A549 (cell line): ENCODE results near the gene PDLIM5. TPM values are rescaled to one million over a fixed set of nuclear protein-coding genes. Genes with fewer than 3 reads are reported as not detected.

Source experiments
- ATOH8 ChIP-seq: fragments of 250-450 bp; sonication (Bioruptor Pico); IDR thresholded peaks from 2 replicates; pipeline ENCODE4 v1.5.0; 2020; ENCODE audit warnings: low read depth, mild to moderate bottlenecking, moderate library complexity
- BHLHE40 ChIP-seq: IDR thresholded peaks from 2 replicates; pipeline ENCODE4 v1.6.1; 2012; ENCODE audit warnings: low read depth, low read length, inconsistent platforms
- CBX8 ChIP-seq: fragments of 200-600 bp; sonication (generic); IDR thresholded peaks from 2 replicates; pipeline ENCODE4 v1.6.1; 2016
- CEBPB ChIP-seq, 2 experiments: fragments of >200 bp in 1 of 2; sonication (Bioruptor Twin) in 1 of 2; formaldehyde crosslinking in 1 of 2; IDR thresholded peaks; 2 replicates each; pipeline ENCODE4 v1.6.1; 2012 to 2016
- CHD4 ChIP-seq: fragments of 200-600 bp; sonication (generic); IDR thresholded peaks from 2 replicates; pipeline ENCODE4 v1.6.1; 2016; ENCODE audit warnings: antibody characterized with exemption, mild to moderate bottlenecking, borderline replicate concordance
- E2F6 ChIP-seq: IDR thresholded peaks from 2 replicates; pipeline ENCODE4 v1.6.1; 2012; ENCODE audit warnings: low read depth, borderline replicate concordance
- EHF ChIP-seq: fragments of 250-450 bp; sonication (Bioruptor Pico); IDR thresholded peaks from 2 replicates; pipeline ENCODE4 v1.5.0; 2020; ENCODE audit warnings: mild to moderate bottlenecking
- ESRRA ChIP-seq: fragments of 150-350 bp; IDR thresholded peaks from 2 replicates; pipeline ENCODE4 v1.6.1; 2014; ENCODE audit warnings: mild to moderate bottlenecking, low read length, borderline replicate concordance
- FOSB ChIP-seq: fragments of 250-450 bp; sonication (Bioruptor Pico); IDR thresholded peaks from 2 replicates; pipeline ENCODE4 v1.5.0; 2020; ENCODE audit warnings: mild to moderate bottlenecking, moderate library complexity
- FOXS1 ChIP-seq: fragments of 250-450 bp; sonication (Bioruptor Pico); IDR thresholded peaks from 2 replicates; pipeline ENCODE4 v1.5.0; 2020; ENCODE audit warnings: mild to moderate bottlenecking, moderate library complexity
- HDAC2 ChIP-seq: fragments of 200-600 bp; sonication (generic); IDR thresholded peaks from 2 replicates; pipeline ENCODE4 v1.6.1; 2016
- HES2 ChIP-seq: fragments of >200 bp; sonication (Bioruptor Twin); formaldehyde crosslinking; IDR thresholded peaks from 2 replicates; pipeline ENCODE4 v1.6.1; 2016
- HEYL ChIP-seq: fragments of 250-450 bp; sonication (Bioruptor Pico); IDR thresholded peaks from 2 replicates; pipeline ENCODE4 v1.8.0; 2021; ENCODE audit warnings: mild to moderate bottlenecking, moderate library complexity
- HOXA7 ChIP-seq: fragments of 250-450 bp; sonication (Bioruptor Pico); IDR thresholded peaks from 2 replicates; pipeline ENCODE4 v1.5.0; 2020; ENCODE audit warnings: mild to moderate bottlenecking, moderate library complexity
- JUN ChIP-seq, 2 experiments: fragments of >200 bp; sonication (Bioruptor Twin); formaldehyde crosslinking; IDR thresholded peaks; 2 replicates in 1 of 2; 3 replicates in 1 of 2; pipeline ENCODE4 v1.6.1; 2016 to 2017
- KDM1A ChIP-seq: fragments of 200-600 bp; sonication (generic); IDR thresholded peaks from 2 replicates; pipeline ENCODE4 v1.6.1; 2016; ENCODE audit warnings: low read depth, mild to moderate bottlenecking
- KDM5A ChIP-seq: fragments of 200-600 bp; sonication (generic); IDR thresholded peaks from 2 replicates; pipeline ENCODE4 v1.6.1; 2016; ENCODE audit warnings: antibody characterized with exemption, mild to moderate bottlenecking
- MAFK ChIP-seq: fragments of 450-650 bp; IDR thresholded peaks from 2 replicates; pipeline ENCODE4 v1.6.1; 2014; ENCODE audit not compliant: partially characterized antibody
- NPAS2 ChIP-seq: fragments of 250-450 bp; sonication (Bioruptor Pico); IDR thresholded peaks from 2 replicates; pipeline ENCODE4 v1.8.0; 2022; ENCODE audit warnings: mild to moderate bottlenecking, moderate library complexity, borderline replicate concordance
- NR3C1 ChIP-seq: fragments of >200 bp; sonication (Bioruptor Twin); formaldehyde crosslinking; IDR thresholded peaks from 3 replicates; pipeline ENCODE4 v1.6.1; 2017
- RCOR1 ChIP-seq: fragments of 150-350 bp; IDR thresholded peaks from 2 replicates; pipeline ENCODE4 v1.6.1; 2014; ENCODE audit warnings: antibody characterized with exemption, low read length, low read depth
- RNF2 ChIP-seq: fragments of 200-600 bp; sonication (generic); IDR thresholded peaks from 2 replicates; pipeline ENCODE4 v1.6.1; 2016; ENCODE audit warnings: low read depth, mild to moderate bottlenecking, antibody characterized with exemption, moderate library complexity, borderline replicate concordance
- SMC3 ChIP-seq: fragments of >200 bp; sonication (Bioruptor Twin); formaldehyde crosslinking; IDR thresholded peaks from 3 replicates; pipeline ENCODE4 v1.6.1; 2018; ENCODE audit warnings: inconsistent platforms
- SREBF2 ChIP-seq: fragments of 450-650 bp; IDR thresholded peaks from 2 replicates; pipeline ENCODE4 v1.6.1; 2014; ENCODE audit warnings: mild to moderate bottlenecking, moderate library complexity
- USF2 ChIP-seq: fragments of 450-650 bp; IDR thresholded peaks from 2 replicates; pipeline ENCODE4 v1.6.1; 2014; ENCODE audit warnings: antibody characterized with exemption
- ZFP36 ChIP-seq: fragments of 450-650 bp; IDR thresholded peaks from 2 replicates; pipeline ENCODE4 v1.6.1; 2014; ENCODE audit warnings: borderline replicate concordance; ENCODE audit not compliant: partially characterized antibody
- ZNF302 ChIP-seq: fragments of 250-450 bp; sonication (Bioruptor Pico); IDR thresholded peaks from 2 replicates; pipeline ENCODE4 v1.9.0; 2021; ENCODE audit warnings: inconsistent platforms, mild to moderate bottlenecking, moderate library complexity
- polyA plus RNA-seq, 4 experiments: library from polyadenylated mRNA; depleted of rRNA in 3 of 4; stranded (reverse); fragments of >200 nt; fragmentation: RNase III in 1 of 4; extraction: RNeasy Plus Mini Kit Qiagen cat#74134 plus additional on column Dnase treatment in 1 of 4; gene quantifications; 2 replicates in 3 of 4; 3 replicates in 1 of 4; pipeline ENCODE4 v1.2.3, GENCODE V29; 2011 to 2017
- TF ChIP-seq, protein P1 (sequence below): fragments of >200 bp; sonication (Bioruptor Twin); formaldehyde crosslinking; IDR thresholded peaks from 3 replicates; pipeline ENCODE4 v1.6.1; 2016

PDLIM5 gene
- polyA plus RNA-seq, 2 of the 4 experiments (the other 2 are of a cell fraction) = 54.2 to 242 TPM

DNA sequence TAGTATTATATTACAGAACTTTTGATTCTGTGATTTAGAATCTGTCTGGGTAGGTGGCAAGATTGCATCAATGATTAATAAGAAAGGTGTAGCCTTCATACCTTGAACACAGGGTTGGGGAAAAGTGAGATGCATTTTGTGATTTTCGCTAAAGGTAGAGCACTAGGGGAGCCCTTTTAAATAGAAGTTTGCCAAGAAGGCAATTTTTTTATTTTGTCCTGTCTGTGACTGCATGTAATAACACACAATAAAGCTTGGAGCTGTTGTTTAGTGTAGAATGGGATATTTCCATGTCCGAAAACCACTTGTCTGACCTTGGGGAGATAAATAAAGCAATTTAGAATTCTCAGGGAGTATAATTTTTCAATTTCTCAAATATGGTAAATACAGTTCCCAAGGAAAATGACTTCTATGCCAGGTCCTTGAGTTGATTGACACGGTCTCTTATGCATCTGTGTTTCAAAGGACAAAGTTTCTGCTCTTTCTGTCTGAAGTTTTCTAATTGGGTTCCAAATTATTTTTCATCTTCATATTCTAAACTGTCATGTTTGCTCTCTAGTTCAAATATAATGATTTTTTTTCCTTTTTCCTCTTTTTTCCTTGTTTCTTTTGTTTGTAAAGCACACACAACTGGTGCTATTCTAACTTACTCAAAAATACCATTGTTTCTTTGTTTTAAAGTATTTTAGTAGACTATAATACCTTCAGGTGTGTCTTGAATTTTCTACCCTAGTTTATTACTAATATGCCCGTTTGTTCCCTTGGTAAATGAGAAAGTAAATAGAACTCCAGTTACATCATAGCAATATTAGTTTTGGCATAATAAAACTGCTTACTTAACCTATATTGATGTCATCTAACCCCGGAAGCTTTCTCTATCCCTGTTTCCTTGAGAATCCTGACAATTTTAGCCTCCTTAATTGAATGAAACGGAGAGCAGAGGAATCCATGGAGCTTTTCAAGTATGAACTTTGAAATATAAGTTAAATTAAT lies 218.2 kb downstream of the PDLIM5 start (continued):
- TF ChIP-seq USF2 (no peak), SMC3 (peak; percentile 40; the same call in 1 of the 3 replicates), KDM1A (no peak), HEYL (CRISPR knock-in tag) (no peak), SREBF2 (no peak), HES2 (no peak), JUN (IDR thresholded peaks at IDR 0.05) (0 out of 5 replicates have a peak, but pooled peaks of 1 of the 2 experiments have one; percentile 73), CBX8 (no peak), HOXA7 (no peak; the same call in none of the 2 replicates), ATOH8 (CRISPR knock-in tag) (no peak), NPAS2 (no peak), ZFP36 (no peak), EHF (CRISPR knock-in tag) (no peak; the same call in 1 of the 2 replicates), MAFK (peak; percentile 55), FOSB (CRISPR knock-in tag) (no peak), CHD4 (no peak), HDAC2 (no peak), ESRRA (no peak), CEBPB (IDR thresholded peaks at IDR 0.05) (peak; percentile 81 to 90), ZNF302 (CRISPR knock-in tag) (no peak), FOXS1 (CRISPR knock-in tag) (peak; percentile 90; the same call in 1 of the 2 replicates), RNF2 (no peak), E2F6 (no peak), KDM5A (no peak), RCOR1 (no peak), NR3C1 (no peak), BHLHE40 (no peak)
- TF ChIP-seq, protein P1, sequence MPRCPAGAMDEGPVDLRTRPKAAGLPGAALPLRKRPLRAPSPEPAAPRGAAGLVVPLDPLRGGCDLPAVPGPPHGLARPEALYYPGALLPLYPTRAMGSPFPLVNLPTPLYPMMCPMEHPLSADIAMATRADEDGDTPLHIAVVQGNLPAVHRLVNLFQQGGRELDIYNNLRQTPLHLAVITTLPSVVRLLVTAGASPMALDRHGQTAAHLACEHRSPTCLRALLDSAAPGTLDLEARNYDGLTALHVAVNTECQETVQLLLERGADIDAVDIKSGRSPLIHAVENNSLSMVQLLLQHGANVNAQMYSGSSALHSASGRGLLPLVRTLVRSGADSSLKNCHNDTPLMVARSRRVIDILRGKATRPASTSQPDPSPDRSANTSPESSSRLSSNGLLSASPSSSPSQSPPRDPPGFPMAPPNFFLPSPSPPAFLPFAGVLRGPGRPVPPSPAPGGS = peak; percentile 87
